Activated T-helper 9 cell treated with anti-CD3 and anti-CD28 coated beads, Interleukin-2, amount 50 U/mL, for 16 hours (primary cell): Measurements from ENCODE around the gene SPX.

Source experiments
- DNase-seq: peaks from one replicate; pipeline ENCODE4 v3.0.0-alpha.2; 2020; ENCODE audit warnings: low read depth

The SPX gene

GRCh38 chr12:21538061-21538653 is 12.1 kb downstream of the SPX start:
- DNase-seq = no peak

GRCh38 chr12:21539797-21540196 is 13.7 kb downstream of the SPX start:
- no peak for DNase-seq

- DNase-seq = no peak
Observed at GRCh38 chr12:21541773-21542172, 15.7 kb downstream of the SPX start.

- no peak for DNase-seq
Observed at GRCh38 chr12:21542403-21542802, 16.3 kb downstream of the SPX start.

GRCh38 chr12:21543151-21543550 is 17.1 kb downstream of the SPX start:
- DNase-seq = no peak

GRCh38 chr12:21545557-21545956 is 19.5 kb downstream of the SPX start:
- DNase-seq = no peak

- DNase-seq = no peak
Observed at GRCh38 chr12:21546716-21547115, 20.6 kb downstream of the SPX start.

GRCh38 chr12:21547437-21547836 is 21.3 kb downstream of the SPX start:
- no peak for DNase-seq

GRCh38 chr12:21551841-21552465 is 25.9 kb downstream of the SPX start:
- DNase-seq = no peak

GRCh38 chr12:21552635-21553328 is 26.7 kb downstream of the SPX start:
- DNase-seq = no peak

GRCh38 chr12:21553329-21553675 is 27.2 kb downstream of the SPX start:
- no peak for DNase-seq

GRCh38 chr12:21558100-21558679 is 32.1 kb downstream of the SPX start:
- DNase-seq = no peak

GRCh38 chr12:21559855-21560569 is 33.9 kb downstream of the SPX start:
- no peak for DNase-seq

GRCh38 chr12:21561158-21561557 is 35.1 kb downstream of the SPX start:
- no peak for DNase-seq

GRCh38 chr12:21562859-21563258 is 36.8 kb downstream of the SPX start:
- DNase-seq = no peak

GRCh38 chr12:21566223-21566906 is 40.3 kb downstream of the SPX start:
- no peak for DNase-seq

GRCh38 chr12:21566907-21567394 is 40.9 kb downstream of the SPX start:
- DNase-seq = no peak

- DNase-seq = no peak
Observed at GRCh38 chr12:21568115-21568514, 42.0 kb downstream of the SPX start.

- DNase-seq = no peak
Observed at GRCh38 chr12:21571046-21571445, 45.0 kb downstream of the SPX start.

GRCh38 chr12:21573733-21574358 is 47.8 kb downstream of the SPX start:
- no peak for DNase-seq

GRCh38 chr12:21576431-21576830 is 50.3 kb downstream of the SPX start:
- DNase-seq = no peak
